Measurements from ENCODE around the gene LTF.

The LTF gene

DNA sequence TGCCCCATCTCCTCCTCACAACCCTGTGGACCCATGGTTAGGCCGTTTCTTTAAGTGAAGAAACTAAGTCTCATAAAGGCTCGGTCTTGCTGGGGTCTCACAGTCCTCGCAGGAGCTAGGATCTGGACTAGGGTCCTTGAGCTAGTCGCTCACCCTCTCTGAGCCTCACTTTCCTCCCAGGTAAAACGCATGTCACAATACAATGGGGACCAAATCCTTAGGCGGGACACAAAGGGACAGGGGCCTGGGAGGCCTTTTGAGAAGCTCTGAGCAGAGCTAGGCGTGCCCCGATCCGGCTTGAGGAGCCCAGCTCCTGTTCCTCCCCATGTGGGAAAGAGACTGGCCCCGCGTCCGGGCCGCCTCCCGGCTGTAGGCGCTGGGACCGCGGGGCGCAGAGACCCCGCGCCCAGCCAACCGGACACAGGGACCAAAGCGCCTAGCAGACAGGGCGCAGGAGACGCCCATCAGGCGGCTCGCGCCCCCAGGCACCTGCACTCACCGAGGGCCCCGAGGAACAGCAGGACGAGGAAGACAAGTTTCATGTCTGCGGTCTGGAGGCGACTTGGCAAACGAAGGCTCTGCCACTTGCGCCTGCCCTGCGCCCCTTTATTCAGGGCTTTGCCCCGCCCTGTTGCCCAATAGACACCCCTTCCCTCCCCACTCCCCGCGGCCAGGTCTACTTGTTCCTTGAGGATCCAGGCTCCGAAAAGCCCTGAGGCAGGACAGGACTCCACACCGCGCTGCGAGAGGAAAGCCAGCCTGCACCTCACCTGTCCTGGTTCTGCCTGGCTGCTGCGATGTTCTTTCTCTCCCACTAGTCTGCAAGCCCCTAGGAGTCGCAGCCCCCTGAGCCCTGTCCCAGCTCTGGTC, at the start of gene LTF:
TSS of gene LTF (minus strand) at position 580 of the 870 bp plus-strand sequence. CDS start at position 542, 38 bp downstream.
- DNase-seq (ENCODE audit: low spot score) = no peak
- TF ChIP-seq, protein P1, sequence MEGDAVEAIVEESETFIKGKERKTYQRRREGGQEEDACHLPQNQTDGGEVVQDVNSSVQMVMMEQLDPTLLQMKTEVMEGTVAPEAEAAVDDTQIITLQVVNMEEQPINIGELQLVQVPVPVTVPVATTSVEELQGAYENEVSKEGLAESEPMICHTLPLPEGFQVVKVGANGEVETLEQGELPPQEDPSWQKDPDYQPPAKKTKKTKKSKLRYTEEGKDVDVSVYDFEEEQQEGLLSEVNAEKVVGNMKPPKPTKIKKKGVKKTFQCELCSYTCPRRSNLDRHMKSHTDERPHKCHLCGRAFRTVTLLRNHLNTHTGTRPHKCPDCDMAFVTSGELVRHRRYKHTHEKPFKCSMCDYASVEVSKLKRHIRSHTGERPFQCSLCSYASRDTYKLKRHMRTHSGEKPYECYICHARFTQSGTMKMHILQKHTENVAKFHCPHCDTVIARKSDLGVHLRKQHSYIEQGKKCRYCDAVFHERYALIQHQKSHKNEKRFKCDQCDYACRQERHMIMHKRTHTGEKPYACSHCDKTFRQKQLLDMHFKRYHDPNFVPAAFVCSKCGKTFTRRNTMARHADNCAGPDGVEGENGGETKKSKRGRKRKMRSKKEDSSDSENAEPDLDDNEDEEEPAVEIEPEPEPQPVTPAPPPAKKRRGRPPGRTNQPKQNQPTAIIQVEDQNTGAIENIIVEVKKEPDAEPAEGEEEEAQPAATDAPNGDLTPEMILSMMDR (IDR thresholded peaks at IDR 0.05; ENCODE audit: borderline replicate concordance, control extremely low read depth, extremely low read depth, insufficient read depth, missing control alignments) = no peak
- in situ Hi-C loops (cut with MboI; ENCODE audit: low sequenced_read_pairs, unreplicated experiment) = no loop called here

DNA sequence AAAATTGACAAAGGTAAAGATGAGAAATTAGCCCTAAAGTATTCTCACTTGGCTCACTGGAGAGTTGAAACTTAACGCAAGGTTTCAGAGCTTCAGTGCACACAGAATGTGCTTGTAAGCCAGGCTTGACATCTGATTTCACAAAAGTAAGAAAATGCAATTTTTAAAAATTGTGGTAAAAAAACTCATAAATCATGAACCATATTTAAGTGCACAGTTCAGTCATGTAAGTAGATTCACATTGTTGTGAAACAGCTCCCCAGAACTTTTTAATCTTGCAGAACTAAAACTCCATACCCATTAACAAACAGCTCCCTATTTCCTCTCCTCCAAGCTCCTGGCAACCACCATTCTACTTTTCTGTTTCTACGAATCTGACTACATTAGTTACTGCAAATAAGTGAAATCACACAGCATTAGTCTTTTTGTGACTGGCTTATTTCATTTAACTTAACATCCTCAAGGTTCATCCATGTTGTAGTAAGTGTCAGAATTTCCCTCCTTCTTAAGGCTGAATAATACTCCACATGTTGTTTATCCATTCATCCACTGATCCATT, 47.6 kb upstream of the LTF start:
- in situ Hi-C loops (cut with MboI; ENCODE audit: low sequenced_read_pairs, unreplicated experiment) = no loop called here
- no peak for DNase-seq (ENCODE audit: low spot score)
- TF ChIP-seq, protein P1 (IDR thresholded peaks at IDR 0.05; ENCODE audit: borderline replicate concordance, control extremely low read depth, extremely low read depth, insufficient read depth, missing control alignments) = no peak

DNA sequence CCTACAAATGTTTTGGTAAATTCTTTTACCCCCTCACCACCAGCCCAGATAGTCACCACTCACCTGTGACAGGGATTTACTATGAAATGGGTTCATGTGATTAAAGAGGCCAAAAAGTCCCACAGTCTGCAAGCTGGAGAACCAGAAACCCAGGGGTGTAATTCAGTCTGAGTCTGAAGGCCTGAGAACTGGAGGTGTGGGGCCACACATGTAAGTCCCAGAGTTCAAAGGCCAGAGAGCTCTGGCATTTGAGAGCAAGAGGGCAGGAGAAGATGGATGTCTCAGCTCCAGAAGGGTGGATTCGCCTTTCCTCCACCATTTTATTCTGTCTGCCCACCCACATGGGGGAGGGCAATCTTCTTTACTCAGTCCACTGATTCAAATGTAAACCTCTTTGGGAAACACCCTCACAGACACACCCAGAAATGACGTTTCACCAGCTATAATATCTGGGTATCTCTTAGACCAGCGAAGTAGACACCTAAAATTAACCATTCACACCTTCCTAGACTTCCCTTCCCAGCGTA, 45.0 kb upstream of the LTF start:
- in situ Hi-C loops (cut with MboI; ENCODE audit: low sequenced_read_pairs, unreplicated experiment) = no loop called here
- TF ChIP-seq, protein P1 (IDR thresholded peaks at IDR 0.05; ENCODE audit: borderline replicate concordance, control extremely low read depth, extremely low read depth, insufficient read depth, missing control alignments) = no peak
- no peak for DNase-seq (ENCODE audit: low spot score)

DNA sequence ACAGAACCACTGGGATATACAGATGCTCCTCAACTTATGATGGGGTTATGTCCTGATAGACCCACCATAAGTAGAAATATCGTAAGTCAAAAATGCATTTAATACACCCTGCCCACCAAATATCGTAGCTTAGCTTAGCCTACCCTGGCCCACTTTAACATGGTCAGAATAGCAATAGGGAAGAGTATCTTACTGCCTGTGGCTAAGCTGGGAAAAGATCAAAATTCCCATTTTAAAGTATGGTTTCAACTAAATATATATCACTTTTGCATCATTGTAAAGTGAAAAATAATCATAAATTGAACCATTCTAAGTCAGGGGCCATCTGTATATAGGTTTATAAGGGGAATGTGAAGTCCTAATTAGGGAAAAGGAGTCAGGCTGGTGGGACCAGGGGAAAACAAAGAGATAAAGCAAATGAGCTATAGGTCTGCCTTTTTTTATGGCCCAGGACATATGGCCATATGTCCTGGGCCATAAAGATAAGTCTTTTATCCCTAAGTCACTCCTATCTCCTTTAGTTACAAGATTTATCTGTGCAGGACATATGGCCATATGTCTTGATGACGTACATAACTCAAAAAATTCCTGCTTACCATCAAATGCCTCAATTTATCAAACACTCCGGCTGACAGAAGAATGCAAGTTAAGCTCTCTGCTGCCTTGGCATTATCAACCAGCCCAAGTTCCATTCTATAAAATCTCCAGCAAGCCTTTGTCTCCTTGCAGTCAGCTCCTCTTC, 44.3 kb upstream of the LTF start:
- in situ Hi-C loops (cut with MboI; ENCODE audit: low sequenced_read_pairs, unreplicated experiment) = no loop called here
- TF ChIP-seq, protein P1 (IDR thresholded peaks at IDR 0.05; ENCODE audit: borderline replicate concordance, control extremely low read depth, extremely low read depth, insufficient read depth, missing control alignments) = no peak
- DNase-seq (ENCODE audit: low spot score) = no peak

DNA sequence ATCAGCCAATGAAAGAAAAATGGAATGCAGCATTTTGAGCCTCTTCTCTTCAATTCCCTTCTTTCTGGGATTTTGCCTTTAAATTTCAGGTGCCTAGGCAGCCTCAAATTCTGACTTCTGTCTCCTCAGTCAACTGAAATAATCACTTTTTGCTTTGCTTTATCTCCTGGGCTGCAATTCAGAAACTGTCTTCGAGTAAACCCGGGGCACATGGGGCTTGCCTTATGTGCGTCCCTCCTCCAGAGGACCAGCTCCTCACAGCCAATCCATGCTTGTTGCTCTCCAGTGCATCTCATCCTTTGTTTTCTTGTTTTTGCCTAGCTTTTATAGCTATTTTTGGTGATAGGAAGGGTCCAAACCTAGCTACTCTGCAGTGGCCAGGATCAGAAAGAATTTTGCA, 41.8 kb upstream of the LTF start:
- in situ Hi-C loops (cut with MboI; ENCODE audit: low sequenced_read_pairs, unreplicated experiment) = no loop called here
- TF ChIP-seq, protein P1 (IDR thresholded peaks at IDR 0.05; ENCODE audit: borderline replicate concordance, control extremely low read depth, extremely low read depth, insufficient read depth, missing control alignments) = no peak
- DNase-seq (ENCODE audit: low spot score) = no peak

DNA sequence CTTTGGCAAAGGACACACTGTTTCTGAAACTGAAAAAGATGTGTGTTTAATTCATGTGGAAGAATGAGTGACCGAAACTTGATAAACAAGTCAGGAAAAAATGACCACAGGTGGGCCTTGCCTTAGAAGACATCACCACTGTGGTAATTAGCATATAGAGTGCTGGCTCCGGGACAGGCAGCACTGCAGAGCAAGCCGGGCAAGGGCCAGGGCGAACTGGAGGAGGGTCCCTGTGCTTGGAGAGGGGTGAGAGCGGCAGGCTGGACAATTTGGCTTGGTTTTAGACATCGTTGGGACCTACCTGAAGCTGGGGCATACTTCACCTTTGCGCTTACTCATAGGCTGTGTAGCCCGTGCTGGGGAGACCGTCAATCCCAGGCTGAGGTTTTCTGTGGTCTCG, 41.2 kb upstream of the LTF start:
- DNase-seq (ENCODE audit: low spot score) = no peak
- TF ChIP-seq, protein P1 (IDR thresholded peaks at IDR 0.05; ENCODE audit: borderline replicate concordance, control extremely low read depth, extremely low read depth, insufficient read depth, missing control alignments) = no peak
- in situ Hi-C loops (cut with MboI; ENCODE audit: low sequenced_read_pairs, unreplicated experiment) = no loop called here

Data from GM13976 (cell line).